ENCODE data around the gene ATP2A3. TPM values are rescaled to one million over a fixed set of nuclear protein-coding genes. Genes with fewer than 3 reads are reported as not detected.

The ATP2A3 gene
- polyA plus RNA-seq, 3 donors, result 6.9 to 46.5 (median 9.5) TPM

- H3K4me1 ChIP-seq (ENCODE audit: control insufficient read depth in 1 of 2, insufficient read depth in 2 of 2, low read length in 2 of 2), result peaks cover 72 to 73% of the 10 kb centered on the region in 2 donors
- intact Hi-C loops (cut with micrococcal nuclease), result loop anchor here (1.0 to 10.0 kb wide), 4 partner anchors 21 to 89 kb away; partner anchors contain the start of gene CAMKK1 (in 1 of the 2)
- H3K27me3 ChIP-seq (ENCODE audit: control insufficient read depth in 2 of 2, insufficient read depth in 2 of 2, low read length in 2 of 2), result no peaks in the 10 kb centered on the region
- H3K9me3 ChIP-seq (replicated peaks in 1 of 2; ENCODE audit: control insufficient read depth in 1 of 2, insufficient read depth in 1 of 2, low read length in 2 of 2), result no peaks in the 10 kb centered on the region
- peak overlapping the region; percentile 75 to 92 (median 77) for H3K4me3 ChIP-seq (replicated peaks in 1 of 3; ENCODE audit: low read depth in 2 of 3, low read length in 3 of 3)
- peaks cover 0 to 4% of the 10 kb centered on the region in 2 donors for H3K36me3 ChIP-seq (replicated peaks in 1 of 2; ENCODE audit: control insufficient read depth in 1 of 2, insufficient read depth in 2 of 2, low read length in 2 of 2)
- H3K79me2 ChIP-seq (ENCODE audit: insufficient read depth, low read length), result peaks cover 84% of the 10 kb centered on the region
- 26% methylated on average over 14 of the region's 17 CpGs for WGBS (ENCODE audit: insufficient coverage)
- peak overlapping the region; percentile 94 to 99 (median 98) for H3K27ac Mint-ChIP-seq
- peaks cover 30 to 53% of the 10 kb centered on the region in 2 donors for H3K36me3 Mint-ChIP-seq
- H3K4me3 Mint-ChIP-seq, result peak overlapping the region; percentile 96 to 97
- peak overlapping the region; percentile 91 for H3K9ac ChIP-seq (ENCODE audit: insufficient read depth, low read length, poor library complexity, severe bottlenecking)
- peak overlapping the region; percentile 80 to 96 for H3K27ac ChIP-seq (ENCODE audit: low read depth in 1 of 2, low read length in 2 of 2)
- DNase-seq, result peak; percentile 88 to 90 (median 89)
- peaks cover 0 to 3% (median 0%) of the 10 kb centered on the region in 3 donors for H3K27me3 Mint-ChIP-seq (ENCODE audit: low read depth in 3 of 3)
- TF ChIP-seq CTCF (IDR thresholded peaks at IDR 0.05), result peak; percentile 98
- H3K4me1 Mint-ChIP-seq, result peaks cover 72% of the 10 kb centered on the region
- peak overlapping the region; percentile 99 for H3K4me2 ChIP-seq (replicated peaks; ENCODE audit: extremely low read depth, low read length, poor library complexity, severe bottlenecking)
- no peak overlapping the region for H2AFZ ChIP-seq (ENCODE audit: insufficient read depth, low read depth, low read length, poor library complexity, severe bottlenecking)
- peaks cover 0 to 4% (median 0%) of the 10 kb centered on the region in 7 donors for H3K9me3 Mint-ChIP-seq
- peaks cover 71% of the 10 kb centered on the region for H4K20me1 ChIP-seq (ENCODE audit: insufficient read depth, low read length)
These were observed 50.5 kb downstream of the ATP2A3 start for GRCh38 chr17:3913531-3914311.

GRCh38 chr17:3912827-3913226, 51.4 kb downstream of the ATP2A3 start:
- Mint-ChIP-seq H3K27ac (peak overlapping the region in 6 of 7 donors; percentile 1 to 99 (median 58)), H3K9me3 (peaks cover 0 to 4% (median 2%) of the 10 kb centered on the region in 7 donors), H3K4me1 (peaks cover 70% of the 10 kb centered on the region), H3K36me3 (peaks cover 30 to 62% of the 10 kb centered on the region in 2 donors), H3K27me3 (ENCODE audit: low read depth in 3 of 3) (peaks cover 0 to 1% (median 0%) of the 10 kb centered on the region in 3 donors), H3K4me3 (peak overlapping the region in 1 of 2 donors; percentile 96)
- Histone ChIP-seq H3K4me3 (replicated peaks in 1 of 3; ENCODE audit: low read depth in 2 of 3, low read length in 3 of 3) (no peak overlapping the region), H2AFZ (ENCODE audit: insufficient read depth, low read depth, low read length, poor library complexity, severe bottlenecking) (no peak overlapping the region), H3K9ac (ENCODE audit: insufficient read depth, low read length, poor library complexity, severe bottlenecking) (no peak overlapping the region), H3K4me2 (replicated peaks; ENCODE audit: extremely low read depth, low read length, poor library complexity, severe bottlenecking) (peak overlapping the region; percentile 99), H3K36me3 (replicated peaks in 1 of 2; ENCODE audit: control insufficient read depth in 1 of 2, insufficient read depth in 2 of 2, low read length in 2 of 2) (peaks cover 0 to 5% of the 10 kb centered on the region in 2 donors), H3K9me3 (replicated peaks in 1 of 2; ENCODE audit: control insufficient read depth in 1 of 2, insufficient read depth in 1 of 2, low read length in 2 of 2) (no peaks in the 10 kb centered on the region), H3K27me3 (ENCODE audit: control insufficient read depth in 2 of 2, insufficient read depth in 2 of 2, low read length in 2 of 2) (no peaks in the 10 kb centered on the region), H3K27ac (ENCODE audit: low read depth in 1 of 2, low read length in 2 of 2) (no peak overlapping the region), H4K20me1 (ENCODE audit: insufficient read depth, low read length) (peaks cover 80% of the 10 kb centered on the region), H3K4me1 (ENCODE audit: control insufficient read depth in 1 of 2, insufficient read depth in 2 of 2, low read length in 2 of 2) (peaks cover 69 to 70% of the 10 kb centered on the region in 2 donors), H3K79me2 (ENCODE audit: insufficient read depth, low read length) (peaks cover 93% of the 10 kb centered on the region)
- no peak for DNase-seq
- TF ChIP-seq CTCF (IDR thresholded peaks at IDR 0.05), result no peak
- intact Hi-C loops (cut with micrococcal nuclease), result loop anchor here (5.0 to 10.0 kb wide), 2 partner anchors 48 to 89 kb away; no protein-coding TSS in a partner anchor
- no CpG with 5 or more reads among the region's 2 CpGs for WGBS (ENCODE audit: insufficient coverage)

Measured in CD14-positive monocyte (primary cell).